Vagina (tissue), 2 donors: ENCODE measurements around the gene OR5K1.

ENCODE experiments used
- POLR2A ChIP-seq, 2 donors: fragments of 450-650 bp; IDR thresholded peaks; one replicate each; pipeline ENCODE4 v1.6.1; 2017; ENCODE audit warnings: antibody characterized with exemption in 2 of 2, mild to moderate bottlenecking in 2 of 2, moderate library complexity in 2 of 2
- TF ChIP-seq, protein P1 (sequence below), 3 experiments: fragments of 450-650 bp in 2 of 3; fragments of 200-600 bp in 1 of 3; sonication (generic) in 1 of 3; IDR thresholded peaks; one replicate each; pipeline ENCODE4 v1.5.1; 2017 to 2019; ENCODE audit warnings: antibody characterized with exemption in 3 of 3, mild to moderate bottlenecking in 2 of 3, moderate library complexity in 2 of 3

DNA sequence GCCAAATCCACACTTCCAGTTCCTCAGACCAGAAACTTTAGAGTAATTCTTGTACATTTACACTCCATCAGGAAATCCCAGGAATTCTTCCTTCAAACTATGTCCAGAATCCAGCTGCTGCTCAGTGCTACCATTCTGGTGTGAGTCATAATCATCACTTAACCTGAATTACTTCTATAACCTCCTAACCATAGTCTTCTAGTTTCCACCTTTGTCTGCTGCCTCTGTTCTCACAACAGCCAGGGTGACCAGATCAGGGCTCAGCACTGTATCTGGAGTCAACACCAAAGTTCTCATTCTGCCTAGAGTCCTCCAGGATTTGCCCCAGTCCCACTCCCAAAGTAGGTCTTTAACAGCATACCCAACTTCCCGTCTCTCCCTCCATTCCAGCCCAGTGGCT is 56.4 kb downstream of the OR5K1 start:
- TF ChIP-seq, protein P1, sequence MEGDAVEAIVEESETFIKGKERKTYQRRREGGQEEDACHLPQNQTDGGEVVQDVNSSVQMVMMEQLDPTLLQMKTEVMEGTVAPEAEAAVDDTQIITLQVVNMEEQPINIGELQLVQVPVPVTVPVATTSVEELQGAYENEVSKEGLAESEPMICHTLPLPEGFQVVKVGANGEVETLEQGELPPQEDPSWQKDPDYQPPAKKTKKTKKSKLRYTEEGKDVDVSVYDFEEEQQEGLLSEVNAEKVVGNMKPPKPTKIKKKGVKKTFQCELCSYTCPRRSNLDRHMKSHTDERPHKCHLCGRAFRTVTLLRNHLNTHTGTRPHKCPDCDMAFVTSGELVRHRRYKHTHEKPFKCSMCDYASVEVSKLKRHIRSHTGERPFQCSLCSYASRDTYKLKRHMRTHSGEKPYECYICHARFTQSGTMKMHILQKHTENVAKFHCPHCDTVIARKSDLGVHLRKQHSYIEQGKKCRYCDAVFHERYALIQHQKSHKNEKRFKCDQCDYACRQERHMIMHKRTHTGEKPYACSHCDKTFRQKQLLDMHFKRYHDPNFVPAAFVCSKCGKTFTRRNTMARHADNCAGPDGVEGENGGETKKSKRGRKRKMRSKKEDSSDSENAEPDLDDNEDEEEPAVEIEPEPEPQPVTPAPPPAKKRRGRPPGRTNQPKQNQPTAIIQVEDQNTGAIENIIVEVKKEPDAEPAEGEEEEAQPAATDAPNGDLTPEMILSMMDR (IDR thresholded peaks at IDR 0.05): no peak
- TF ChIP-seq POLR2A (IDR thresholded peaks at IDR 0.05): no peak
